Stimulated activated CD8-positive, alpha-beta memory T cell treated with anti-CD3 and anti-CD28 coated beads, Interleukin-12 subunit alpha, Interleukin-12 subunit beta, amount 100 ng/mL, for 24 hours (primary cell): ENCODE results near the gene SELENOF.
"Not testable (repeated sequence)": the region's sequence is repeated elsewhere in the genome, so short reads cannot be mapped to it uniquely, and the experiment has no call there.

Source experiments
- DNase-seq: peaks from one replicate; pipeline ENCODE4 v3.0.0-alpha.2; 2020; ENCODE audit errors: extremely low read depth

Gene SELENOF

DNA sequence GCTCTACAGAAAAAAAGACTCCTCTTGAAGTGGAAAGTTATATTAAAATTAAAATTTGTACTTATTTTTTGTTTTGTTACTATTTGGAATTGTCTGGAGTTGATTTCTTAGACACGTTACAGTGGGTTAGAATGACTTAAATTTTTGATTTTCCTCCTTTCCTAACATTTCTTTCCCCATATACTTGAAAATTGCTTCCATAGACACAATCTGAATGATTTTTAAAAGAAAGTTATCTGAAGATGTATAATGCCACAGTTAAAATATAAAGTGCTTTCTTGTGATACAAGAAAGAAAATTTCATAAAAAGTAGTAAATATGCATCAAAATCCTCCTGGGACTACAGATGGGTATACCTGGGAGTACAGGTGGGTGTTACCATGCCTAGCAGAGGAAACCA lies 2.8 kb upstream of the SELENOF start:
- DNase-seq, result no peak

DNA sequence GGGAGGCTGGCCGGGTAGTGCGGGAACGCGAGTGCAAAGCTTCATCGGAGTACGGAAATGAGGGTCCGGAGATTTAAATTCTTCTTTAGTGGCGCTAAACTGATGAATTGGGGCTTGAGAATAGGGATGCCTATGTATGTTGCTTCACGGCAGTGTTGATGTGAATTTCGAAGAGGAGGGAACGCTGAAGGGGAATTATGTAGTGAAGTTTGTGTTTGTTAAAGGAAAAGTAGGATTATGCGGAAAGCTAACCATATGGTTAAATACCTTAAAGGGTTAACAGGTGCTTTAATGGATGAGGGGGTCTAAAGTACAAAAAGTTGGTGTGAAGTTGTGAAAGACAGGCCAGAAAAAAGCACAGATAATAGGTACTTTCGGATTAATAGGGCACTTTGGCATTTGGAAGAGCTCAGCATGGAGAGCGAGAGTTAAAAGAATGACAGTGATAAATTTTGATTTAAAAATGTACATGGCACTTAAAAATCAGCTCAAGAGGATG lies 1.9 kb upstream of the SELENOF start:
- DNase-seq, result no peak

DNA sequence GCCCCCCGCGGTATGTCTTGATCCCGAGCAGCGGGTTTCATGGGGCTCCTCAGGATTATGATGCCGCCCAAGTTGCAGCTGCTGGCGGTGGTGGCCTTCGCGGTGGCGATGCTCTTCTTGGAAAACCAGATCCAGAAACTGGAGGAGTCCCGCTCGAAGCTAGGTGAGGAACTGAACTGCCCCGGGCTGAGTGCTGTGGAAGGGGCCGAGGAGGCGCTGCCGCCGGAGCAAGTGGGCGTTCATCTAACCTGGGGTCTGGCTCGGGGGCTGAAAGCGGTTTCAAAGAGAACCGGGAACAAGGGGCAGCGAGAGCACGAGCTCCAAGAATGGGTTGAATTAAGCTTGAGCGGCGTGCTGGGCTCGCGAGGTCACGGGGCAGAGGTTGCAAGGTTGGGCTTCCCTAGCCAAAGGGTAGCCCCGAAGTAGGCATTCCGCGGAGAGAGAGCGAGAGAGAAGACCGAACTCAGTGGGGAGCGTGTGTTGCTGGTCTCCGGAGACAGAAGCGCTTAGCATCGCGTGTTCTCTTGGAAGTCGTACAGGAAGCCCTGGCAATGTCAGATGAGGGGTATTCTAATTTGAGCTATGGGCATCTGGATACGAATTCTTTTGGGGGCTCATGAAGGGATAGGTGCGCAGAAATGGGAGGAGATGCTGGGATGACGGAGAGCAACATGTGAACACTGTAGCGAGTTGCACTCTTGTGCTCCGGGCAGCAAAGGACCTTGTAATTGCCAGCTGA lies 1.2 kb upstream of the SELENOF start:
- DNase-seq, result peak; percentile 8

DNA sequence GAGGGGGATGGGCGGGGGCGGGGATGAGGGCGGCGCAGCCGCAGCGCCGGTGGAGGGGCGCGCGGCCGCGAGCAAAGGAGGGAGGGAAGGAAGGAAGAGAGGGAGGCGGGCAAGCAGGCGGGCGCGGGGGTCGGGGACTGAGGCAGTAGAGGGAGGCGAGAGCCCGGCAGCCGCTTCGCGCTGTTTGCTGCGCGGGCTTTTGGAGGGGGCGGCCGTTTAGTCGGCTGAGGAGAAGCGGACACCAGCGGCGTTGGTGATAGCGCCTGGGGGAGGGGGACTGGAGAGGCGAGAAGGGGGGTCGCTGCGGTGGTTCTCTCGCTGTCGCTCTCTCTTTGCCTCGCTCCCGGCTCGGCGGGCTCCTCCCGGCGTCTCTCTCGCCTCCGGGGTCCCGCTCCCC lies 673 bp upstream of the SELENOF start, which contains the start of gene HS2ST1:
Gene HS2ST1 (plus strand): TSS at position 35 of the 397 bp plus-strand sequence.
- DNase-seq, result no peak

DNA sequence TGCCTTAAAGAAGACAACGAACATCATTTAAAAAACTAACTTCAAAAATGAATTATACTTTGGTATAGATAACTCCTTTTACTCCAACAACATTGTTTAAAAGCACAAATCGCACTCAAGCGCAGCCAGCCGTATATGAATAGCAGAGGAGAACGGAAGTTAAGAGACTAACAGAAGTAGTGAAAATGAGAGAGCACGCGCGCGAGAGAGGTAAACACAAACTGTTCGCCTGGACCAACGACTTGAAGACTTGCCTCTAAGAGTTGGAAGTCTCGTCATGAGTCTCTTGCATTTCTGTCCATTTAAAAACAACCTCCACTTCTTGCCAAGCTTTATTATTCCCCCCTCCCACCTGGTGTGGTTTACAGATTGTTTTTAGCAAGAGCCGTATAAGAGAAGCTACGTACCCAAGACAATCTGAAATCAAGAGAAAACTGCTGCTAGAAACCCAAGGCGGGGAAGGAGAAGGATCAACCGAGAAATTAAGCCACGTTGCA lies 479 bp downstream of the SELENOF start:
- DNase-seq, result peak; percentile 14

DNA sequence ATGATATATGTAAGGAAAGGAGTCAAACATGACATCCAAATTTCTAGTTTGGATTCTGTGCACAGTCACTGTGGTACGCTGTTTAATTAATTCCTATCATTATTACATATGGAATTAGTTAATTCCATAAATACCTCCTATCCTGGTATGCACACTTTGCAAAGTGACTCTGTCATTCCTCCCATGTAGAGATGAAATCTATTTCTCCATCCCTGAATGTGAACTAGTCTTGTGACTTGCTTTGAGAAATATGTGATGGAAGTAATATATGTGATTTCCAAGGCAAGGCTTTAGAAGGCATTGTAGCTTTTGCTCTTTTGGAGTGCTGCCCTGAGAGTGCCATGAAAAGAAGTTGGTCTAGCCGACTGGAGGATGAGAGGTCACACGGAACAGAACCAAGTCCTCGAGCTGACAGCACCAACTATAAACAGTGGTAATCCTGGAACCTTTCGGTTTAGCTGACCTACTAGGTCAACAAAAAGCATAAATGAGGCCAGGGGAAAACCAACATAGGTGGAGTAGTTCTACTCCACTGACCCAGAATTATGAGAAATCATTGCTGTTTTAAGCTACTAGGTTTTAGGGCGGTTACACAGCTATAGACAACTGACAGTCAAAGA lies 1.5 kb downstream of the SELENOF start:
- DNase-seq, result no peak

DNA sequence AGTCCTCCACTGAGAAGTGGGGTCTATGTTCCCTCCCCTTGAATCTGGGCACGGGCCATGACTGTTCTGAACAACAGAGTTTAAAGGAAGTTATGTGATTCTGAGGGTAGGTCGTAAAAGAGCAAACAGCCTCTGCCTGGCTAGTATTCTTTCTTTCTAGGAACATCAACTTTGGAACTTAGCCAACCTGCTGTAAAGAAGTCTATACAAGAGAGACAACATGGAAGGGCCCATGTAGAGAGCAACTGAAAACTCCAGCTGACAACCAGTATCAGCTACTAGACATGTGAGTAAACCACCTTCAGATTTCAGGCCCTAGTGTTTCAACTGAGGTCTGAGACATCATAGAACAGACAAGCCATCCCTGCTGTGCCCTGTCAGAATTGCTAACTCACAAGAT lies 7.5 kb downstream of the SELENOF start:
- no peak for DNase-seq

DNA sequence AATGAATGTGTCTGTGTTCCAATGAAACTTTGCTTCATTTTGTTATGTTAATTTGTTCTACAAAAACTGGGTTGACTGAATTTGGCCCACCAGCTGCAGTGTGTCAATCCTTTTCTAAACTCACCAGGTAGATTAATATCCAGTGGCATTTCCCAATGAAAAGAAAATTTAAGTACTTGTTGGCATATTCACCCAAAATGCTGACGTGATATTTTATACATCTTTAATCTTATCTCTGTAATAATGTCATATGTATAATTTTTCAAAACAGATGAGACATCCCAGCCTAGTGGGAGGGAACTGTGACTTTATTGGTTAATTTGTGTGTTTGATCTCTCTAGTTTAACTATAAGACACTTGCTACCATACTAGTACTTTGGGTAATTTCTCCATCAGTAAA lies 8.1 kb downstream of the SELENOF start:
- DNase-seq, result no peak

DNA sequence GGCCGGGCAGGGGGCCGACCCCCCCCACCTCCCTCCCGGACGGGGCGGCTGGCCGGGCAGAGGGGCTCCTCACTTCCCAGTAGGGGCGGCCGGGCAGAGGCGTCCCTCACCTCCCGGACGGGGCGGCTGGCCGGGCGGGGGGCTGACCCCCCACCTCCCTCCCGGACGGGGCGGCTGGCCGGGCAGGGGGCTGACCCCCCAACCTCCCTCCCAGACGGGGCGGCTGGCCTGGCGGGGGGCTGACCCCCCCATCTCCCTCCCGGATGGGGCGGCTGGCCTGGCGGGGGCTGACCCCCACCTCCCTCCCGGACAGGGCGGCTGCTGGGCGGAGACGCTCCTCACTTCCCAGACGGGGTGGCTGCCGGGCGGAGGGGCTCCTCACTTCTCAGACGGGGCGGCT lies 14.5 kb downstream of the SELENOF start:
- DNase-seq, result not testable (repeated sequence)

DNA sequence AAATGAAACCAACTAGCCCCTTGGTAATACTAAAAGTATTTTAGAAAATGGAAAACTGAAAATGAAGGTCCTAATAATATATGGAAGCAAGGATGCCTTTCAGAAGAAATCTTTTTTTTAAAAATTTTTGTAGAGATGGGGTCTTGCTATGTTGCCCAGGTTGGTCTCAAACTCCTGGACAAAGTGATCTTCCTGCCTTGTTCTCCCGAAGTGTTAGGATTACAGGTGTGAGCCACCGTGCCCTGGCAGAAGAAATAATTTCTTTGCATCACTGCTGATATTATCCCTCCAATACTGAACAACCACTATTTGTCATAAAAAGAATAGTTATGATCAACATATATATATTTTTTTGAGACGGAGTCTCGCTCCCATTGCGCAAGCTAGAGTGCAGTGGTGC lies 25.6 kb downstream of the SELENOF start:
- DNase-seq, result no peak

DNA sequence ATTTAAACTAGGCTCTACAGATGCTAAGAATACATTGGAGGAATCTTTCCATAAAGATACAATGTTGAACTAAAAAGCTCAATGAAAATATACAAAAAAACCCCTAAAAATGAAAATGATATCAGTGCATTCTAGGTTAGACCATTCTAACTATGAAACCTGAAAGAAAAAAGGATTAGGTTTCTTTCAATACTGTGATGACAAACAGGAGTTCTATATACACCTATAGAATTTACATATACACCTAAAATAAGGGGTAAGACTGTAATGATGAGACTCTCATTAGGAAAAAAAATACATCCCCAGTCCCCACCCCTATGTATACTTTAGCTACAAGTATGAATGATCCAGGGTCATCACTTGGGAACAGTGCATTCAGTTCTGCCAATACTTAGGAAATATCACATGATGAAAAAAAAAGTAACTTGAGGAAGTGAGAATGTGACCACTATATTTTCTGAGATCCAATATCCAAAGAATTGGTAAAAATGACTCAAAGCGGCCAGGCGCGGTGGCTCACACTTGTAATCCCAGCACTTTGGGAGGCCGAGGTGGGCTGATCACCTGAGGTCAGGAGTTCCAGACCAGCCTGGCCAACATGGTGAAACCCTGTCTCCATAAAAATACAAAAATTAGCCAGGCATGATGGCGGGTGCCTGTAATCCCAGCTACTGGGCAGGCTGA lies 26.3 kb downstream of the SELENOF start:
- no peak for DNase-seq

DNA sequence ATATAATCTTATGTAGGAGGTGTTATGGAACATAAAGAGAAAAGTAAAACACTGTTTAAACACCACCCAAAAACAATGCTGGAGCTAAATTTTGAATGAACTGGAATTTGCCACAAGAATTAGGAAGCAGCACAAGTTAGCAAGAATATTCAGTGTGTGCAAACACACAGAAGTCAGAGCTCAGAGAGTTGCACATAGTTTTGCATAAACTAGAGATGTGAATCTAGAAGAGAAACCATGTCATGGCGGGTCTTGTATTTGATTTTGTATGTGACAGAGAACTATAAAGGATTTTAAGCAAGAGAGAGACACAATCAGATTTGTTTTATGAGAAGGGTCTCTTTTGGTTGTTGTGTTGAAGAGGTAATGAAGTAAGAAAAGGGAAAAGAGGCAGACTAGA lies 38.2 kb downstream of the SELENOF start:
- no peak for DNase-seq

DNA sequence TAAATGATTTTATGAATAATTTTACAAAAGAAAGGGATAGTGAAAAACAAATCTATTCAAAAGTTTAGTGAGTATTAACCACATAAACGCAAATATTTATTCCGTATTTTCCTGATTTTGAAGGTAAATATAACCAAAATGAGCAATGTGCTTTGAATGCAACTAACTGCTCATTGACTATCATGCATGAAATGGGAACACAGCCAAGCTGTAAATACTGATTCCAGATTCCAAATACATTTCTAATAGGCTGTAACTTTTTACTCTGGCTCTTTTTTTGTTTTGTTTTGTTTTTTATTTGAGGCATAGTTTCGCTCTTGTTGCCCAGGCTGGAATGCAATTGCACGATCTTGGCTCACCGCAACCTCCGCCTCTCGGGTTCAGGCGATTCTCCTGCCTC lies 41.8 kb downstream of the SELENOF start:
- no peak for DNase-seq

DNA sequence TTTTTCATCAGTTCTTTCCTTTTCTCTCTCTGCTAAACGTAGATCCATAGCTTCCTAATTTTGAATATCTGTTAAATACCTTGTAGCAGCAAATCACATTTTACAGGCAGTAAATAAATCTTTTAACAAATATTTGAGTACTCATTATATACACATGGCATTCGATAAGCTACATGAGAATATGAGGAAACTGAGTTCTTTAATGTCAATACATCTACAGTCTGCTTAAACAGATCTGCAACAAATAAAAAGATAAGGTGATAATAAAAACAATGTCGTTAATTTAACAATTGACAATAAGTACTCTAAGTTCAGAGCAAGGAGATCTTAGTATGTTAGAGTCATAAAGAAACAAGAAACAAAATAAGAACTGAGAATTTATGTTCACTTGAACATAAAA lies 42.9 kb downstream of the SELENOF start:
- DNase-seq, result no peak

DNA sequence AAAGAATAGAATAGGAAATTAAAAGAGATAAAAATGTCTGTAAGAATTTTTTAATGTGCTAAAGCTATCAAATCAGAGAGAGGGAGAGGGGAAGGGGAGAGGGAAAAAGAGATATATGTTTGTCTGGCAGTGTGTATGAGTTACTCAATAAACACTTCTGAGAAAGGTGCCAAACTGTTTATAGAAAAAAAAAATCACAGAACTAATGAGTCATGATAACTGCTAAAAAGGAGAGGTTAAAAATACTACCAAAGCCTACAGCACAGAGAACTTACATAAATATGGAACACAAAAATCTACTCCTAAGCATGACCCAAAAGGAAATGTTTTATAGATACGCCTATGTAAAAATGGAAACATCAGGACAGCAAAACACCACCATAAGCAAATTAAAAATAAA lies 45.4 kb downstream of the SELENOF start:
- no peak for DNase-seq

DNA sequence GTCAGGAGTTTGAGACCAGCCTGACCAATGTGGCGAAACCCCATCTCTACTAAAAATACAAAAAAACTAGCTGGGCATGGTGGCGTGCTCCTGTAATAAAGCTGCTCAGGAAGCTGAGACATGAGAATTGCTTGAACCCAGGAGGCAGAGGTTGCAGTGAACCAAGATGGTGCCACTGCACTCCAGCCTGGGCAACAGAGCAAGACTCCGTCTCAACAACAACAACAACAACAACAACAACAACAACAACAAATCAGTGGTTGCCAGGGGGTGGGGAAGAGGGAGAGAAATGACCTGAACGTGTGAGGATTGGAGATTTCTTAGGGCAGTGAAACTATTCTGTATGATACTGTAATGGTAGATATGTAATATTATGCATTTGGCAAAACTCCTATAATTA lies 46.6 kb downstream of the SELENOF start:
- not testable (repeated sequence) for DNase-seq

DNA sequence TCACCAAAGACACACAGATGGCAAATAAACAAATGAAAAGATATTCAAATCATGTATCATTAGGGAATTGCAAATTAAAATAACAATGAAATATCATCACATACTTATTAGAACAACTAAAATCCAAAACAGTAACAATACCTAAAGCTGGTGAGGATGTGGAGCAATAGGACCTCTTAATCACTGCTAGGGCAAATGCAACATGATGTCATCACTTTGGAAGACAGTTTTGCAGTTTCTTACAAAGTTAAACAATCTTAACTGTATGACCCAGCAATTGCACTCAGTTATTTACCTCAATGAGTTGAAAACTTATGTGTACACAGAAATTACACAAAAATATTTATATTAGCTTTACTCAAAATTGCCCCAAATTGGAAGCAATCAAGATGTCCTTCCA lies 47.3 kb downstream of the SELENOF start:
- DNase-seq, result no peak

DNA sequence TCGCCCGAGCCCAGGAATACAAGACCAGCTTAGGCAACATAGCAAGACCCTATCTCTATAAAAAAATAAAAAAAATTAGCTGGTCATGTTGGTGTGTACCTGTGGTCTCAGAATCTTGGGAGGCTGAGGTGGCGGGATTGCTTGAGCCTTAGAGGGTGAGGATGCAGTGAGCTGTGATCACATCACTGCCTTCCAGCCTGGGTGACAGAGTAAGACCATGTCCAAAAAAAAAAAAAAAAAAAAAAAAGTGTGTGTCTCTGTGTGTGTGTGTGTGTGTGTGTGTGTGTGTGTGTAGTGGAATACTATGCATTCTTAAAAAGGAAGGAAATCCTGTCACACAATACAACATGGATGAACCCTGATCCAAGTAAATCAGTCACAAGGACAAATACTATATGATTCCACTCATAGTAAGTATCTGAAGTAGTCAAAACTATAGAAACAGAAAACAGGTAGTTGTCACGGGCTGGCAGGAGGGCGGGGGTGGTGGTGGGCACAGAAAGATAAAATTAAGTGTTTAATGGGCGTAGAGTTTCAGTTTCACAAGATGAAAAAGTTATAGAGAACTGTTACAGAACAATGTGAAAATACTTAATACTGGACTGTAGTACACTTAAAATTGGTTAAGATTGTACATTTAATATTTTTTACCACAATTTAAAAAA lies 47.8 kb downstream of the SELENOF start:
- DNase-seq, result no peak

DNA sequence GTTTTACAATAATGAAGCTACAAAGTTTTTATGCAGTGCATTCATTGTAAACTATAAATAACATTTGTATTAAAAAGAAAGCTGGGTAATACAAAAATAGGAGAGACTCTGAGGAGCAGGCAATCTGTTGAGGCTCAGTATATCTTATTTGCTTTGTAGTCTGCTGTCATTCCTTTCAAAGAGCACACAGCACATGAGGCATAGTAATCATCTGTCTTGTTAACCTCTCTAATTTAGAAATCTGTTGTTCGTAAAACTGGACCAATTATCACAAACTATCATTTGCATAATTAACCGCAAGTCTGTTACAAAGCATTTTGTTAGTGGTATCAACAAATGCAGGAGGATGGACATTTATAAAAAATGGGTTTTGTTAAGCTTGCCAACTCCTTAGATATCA lies 51.0 kb downstream of the SELENOF start:
- no peak for DNase-seq

DNA sequence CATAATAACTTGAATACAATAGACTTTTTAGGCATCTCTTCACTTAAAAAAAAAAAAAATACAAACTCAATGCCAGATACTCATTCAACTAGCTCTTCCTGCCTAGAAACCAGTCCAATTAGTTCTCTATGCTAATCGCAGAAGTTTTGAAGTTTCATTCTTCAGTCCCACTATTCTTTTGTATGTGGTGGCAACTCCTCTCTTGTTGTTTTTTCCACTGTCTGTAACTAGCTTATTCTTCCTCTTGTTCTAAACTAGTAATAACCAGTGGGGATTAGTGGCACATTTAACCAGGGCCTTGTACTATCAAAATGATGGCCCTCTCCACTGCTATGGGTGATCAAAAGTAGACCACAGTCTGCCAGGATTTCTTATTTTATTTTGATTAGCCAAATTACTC lies 52.5 kb downstream of the SELENOF start:
- DNase-seq, result no peak

DNA sequence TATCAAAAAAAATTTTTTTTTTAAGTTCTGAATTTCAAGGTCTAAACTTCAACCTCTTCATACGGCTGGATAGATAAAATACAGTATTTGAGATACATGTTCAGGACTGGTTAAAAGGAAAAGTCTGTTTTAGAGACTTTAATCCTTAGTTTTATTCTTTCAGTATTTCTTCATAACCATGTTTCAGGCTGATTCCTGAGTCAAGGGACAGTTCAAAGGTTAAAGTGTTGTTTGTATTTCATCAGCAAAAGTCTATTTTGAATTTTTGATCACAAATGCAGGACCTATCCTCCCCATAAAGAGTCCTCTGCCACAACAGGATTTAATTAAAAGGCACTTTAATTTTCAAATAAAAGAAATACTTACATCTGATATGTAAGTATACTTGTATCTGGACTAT lies 53.5 kb downstream of the SELENOF start:
- DNase-seq, result no peak

DNA sequence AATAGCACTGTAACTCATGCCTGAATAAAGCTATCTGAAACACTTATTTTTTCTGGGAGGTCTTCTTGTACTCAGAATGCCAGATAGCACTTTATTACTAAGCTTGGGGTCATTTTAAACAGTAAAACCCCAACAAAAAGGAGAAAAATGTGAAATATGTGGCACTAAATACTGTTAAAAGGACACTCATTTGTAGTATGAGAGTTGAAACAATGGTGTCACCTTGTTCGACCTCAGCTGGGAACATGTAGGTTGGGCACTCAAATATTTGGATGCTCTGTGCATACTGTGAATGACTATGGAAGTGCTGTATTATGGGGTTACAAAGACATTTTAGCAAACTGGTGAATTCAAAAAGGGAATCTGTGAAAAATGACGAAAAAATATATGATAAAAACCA lies 53.9 kb downstream of the SELENOF start:
- no peak for DNase-seq
